Measurements from ENCODE around the gene BCL2L2.
"Not testable (repeated sequence)": the region's sequence is repeated elsewhere in the genome, so short reads cannot be mapped to it uniquely, and the experiment has no call there.

BCL2L2 gene

DNA sequence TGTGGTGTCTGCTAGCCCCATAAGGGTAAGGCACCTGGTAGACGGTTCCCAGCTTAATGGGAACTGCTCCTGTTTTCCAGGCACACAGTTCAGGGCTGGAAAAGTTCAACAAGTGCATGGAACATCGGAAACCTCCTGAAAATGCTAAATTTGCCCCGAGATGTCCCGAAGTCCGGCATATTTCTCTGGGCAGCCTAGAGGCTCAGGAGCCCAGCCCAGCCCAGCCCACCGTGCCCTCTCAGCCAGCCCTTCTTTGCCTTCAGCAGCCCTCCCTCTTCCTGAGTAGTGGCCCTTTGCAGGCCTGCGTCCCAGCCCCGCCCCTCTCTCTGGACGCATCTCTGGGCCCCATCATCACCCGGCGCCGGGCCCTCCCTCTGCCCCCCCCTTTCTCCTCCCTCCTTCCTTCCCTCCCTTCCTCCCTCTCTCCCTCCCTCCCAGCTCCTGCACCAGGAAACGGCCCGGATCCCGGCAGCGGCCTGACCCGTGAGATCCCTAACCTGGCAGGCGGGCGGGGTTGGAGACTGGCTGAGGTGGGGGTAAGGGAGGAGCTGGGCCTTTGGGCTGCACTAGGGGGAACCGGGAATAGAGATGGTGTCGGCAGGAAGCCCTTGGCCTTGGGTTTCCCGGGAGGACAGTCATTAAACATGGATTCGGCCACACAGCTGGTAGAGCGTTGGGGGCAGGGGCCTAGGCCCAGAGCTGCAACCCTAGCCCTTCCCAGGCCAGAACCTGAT, at the start of gene BCL2L2:
TSS of gene BCL2L2 (plus strand) at position 422 of the 734 bp plus-strand sequence. CDS start 935 bp downstream, outside the sequence.
- peak; percentile 100 for DNase-seq

GRCh38 chr14:23258256-23258655, 48.4 kb upstream of the BCL2L2 start:
- no peak for DNase-seq

- no peak for DNase-seq
These were observed 47.2 kb upstream of the BCL2L2 start for GRCh38 chr14:23259426-23259825.

DNA sequence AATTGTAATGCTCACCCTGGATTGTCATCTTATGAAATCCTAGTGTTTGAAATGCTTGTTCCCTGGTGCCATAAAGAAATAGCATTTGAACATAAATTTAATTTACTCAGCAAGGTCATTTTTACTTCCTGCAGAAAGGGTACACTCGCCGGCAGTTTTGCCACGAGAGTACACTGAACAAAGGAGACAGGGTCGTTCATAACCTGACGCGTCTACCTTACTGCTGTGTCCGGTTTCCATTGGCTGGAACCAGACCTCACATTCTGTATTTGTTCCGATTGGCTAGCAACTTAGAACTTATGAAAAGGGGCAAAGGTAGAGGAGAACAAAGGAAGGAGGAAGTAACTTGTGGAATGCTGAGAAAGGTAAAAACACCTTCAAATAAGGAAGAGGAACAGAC, 45.8 kb upstream of the BCL2L2 start:
- not testable (repeated sequence) for DNase-seq

GRCh38 chr14:23269193-23269592, 37.4 kb upstream of the BCL2L2 start:
- DNase-seq, result no peak

DNA sequence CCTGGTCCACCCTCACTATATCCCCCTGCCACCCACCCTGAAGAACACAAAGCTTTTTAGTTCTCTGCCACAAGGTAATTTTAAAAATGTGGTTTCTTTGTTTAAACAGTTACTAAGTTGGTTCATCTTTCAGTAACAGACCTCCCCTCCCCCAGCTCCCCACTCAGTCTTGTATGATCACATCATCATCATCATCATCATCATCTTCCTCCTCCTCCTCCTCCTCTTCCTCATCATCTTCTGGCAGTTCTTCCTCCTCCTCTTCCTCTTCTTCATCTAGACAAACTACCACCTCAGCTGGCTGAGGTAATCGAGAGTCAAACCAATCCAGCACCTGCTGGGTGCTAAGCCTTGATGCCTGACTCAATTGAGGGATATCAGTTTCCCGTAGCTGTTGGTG, 31.2 kb upstream of the BCL2L2 start:
- DNase-seq, result no peak

DNA sequence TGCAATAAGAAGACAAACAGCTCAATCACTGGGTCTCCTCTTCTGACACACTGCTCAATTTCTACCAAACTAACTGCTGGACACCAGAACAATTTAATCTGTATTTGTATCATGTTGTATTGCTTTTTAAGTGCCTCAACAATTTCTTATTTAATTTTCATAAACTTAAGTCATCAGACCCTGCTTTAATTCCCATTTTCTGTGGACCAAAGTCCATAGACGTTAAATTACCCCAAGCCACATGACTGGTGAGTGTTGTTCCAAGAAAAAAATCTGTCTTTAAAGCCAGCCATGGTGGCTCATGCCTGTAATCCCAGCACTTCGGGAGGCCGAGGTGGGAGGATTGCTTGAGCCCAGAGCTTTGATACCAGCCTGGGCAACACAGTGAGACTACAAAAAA, 29.4 kb upstream of the BCL2L2 start:
- DNase-seq, result no peak

- not testable (repeated sequence) for DNase-seq
These were observed 28.7 kb upstream of the BCL2L2 start for GRCh38 chr14:23277928-23278327.

- no peak for DNase-seq
These were observed 25.4 kb upstream of the BCL2L2 start for GRCh38 chr14:23281247-23281646.

- DNase-seq, result no peak
These were observed 21.7 kb upstream of the BCL2L2 start for GRCh38 chr14:23284654-23285529.

DNA sequence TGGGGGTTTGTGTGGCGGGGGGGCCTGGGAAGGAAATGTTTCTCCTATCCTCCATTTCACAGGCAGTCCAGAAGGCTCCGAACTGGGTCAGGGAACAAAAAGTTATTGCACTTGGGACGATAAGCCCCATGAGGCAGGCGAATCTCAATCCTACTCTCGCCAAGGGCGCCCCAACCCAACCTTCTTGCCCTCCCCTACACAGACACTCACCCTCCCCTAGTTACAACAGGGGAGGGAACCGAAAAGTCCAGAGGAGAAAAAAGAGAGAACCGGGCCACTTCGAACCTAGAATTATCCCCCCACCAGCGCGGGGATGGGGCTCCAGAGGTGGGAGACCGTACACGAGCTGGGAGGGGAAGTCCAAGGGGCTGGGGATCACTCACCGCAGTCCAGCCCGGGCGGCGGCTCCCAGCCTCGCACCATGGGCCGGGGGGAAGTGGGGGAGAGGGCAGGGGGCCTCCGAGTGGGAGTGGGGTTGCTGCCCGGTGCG, 21.1 kb upstream of the BCL2L2 start:
- no peak for DNase-seq

GRCh38 chr14:23286020-23286901, 20.4 kb upstream of the BCL2L2 start, which contains the start of gene HOMEZ:
Gene HOMEZ, minus strand, starts transcription at chr14:23286132. Its CDS starts 180 bp downstream, at chr14:23285952.
- peak; percentile 100 for DNase-seq

DNA sequence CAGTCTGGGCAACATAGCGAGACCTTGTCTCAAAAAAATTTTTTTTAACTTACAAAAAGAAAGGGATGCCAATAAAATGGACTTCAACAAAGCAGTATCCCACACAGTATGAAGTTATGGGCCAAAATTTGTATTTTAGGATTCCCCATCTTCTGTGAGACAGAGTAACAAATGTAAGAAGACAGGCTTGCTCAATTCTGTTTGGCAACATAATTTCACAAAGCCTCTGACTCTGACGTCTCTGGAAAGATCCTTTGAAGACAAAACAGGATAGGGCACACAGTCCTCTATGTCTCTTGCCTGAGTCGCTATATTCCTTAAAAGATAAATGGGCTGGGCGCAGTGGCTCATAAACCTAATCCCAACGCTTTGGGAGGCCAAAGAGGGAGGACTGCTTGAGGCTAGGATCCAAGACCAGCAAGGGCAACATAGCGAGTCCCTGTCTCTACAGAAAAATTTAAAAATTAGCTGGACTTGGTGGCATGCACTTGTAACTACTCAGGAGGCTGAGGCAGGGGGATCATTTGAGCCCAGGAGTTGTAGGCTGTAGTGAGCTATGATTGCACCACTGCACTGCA, 19.6 kb upstream of the BCL2L2 start:
- DNase-seq, result no peak

DNA sequence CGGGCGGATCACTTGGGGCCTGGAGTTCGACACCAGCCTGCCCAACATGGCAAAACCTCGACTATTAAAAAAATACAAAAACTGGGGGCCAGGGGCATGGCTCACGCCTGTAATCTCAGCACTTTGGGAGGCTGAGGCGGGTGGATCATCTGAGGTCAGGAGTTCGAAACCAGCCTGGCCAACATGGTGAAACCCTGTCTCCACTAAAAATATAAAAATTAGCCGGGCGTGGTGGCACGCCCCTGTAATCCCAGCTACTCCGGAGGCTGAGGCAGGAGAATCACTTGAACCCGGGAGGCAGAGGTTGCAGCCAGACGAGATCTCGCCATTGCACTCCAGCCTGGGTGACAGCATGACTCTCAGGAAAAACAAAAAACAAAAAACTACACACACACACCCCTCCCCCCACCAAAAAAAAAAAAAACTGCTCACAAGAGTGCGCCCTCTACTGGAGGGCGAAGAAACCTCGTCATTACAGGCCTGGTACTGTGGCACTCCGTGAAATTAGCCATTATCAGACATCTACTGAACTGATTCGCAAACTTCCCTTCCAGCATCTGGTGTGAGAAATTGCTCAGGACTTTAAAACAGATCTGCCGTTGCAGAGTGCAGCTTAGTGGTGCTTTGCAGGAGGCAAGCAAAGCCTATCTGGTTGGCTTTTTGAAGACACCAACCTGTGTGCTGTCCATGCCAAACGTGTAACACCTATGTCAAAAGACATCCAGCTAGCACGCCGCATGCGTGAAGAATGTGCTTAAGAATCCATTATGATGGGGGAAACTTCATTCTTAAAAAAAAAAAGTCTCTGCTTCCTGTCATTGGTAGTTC, 11.7 kb upstream of the BCL2L2 start:
- DNase-seq, result peak; percentile 99

GRCh38 chr14:23296012-23296777, 10.4 kb upstream of the BCL2L2 start:
- DNase-seq, result no peak

- DNase-seq, result no peak
These were observed 9.5 kb upstream of the BCL2L2 start for GRCh38 chr14:23297096-23297495.

DNA sequence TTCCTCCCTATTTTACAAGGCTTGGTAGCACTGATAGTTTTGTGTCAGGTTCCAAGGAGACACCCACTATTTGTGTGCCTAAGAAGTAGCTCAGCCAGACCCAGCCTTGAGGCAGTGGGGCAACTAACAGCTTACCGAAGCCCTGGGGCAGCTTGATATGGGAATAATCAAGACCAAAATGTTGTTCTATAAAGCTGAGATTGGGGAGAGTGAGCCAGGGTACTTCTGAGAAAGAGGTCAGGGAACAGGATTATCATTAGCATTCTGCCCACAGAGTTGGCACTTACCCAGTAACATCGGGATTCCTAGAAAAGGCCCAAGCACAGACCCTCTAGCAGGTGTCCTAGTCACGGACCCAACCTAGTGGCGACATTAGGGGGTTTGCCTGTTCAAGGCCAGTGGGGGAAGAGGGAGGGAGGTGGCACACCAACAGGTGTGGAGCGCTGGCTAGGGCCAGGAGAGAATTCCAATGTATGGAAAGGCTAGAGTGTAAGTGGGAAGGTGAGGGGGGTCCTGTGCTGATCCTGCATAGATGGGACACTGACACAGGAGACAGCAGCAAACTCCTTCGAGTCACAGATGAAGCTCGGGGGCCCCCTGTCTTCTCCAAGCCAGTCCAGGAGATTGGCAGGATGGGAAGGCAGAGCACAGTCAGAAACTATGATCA, 8.9 kb upstream of the BCL2L2 start:
- no peak for DNase-seq

DNA sequence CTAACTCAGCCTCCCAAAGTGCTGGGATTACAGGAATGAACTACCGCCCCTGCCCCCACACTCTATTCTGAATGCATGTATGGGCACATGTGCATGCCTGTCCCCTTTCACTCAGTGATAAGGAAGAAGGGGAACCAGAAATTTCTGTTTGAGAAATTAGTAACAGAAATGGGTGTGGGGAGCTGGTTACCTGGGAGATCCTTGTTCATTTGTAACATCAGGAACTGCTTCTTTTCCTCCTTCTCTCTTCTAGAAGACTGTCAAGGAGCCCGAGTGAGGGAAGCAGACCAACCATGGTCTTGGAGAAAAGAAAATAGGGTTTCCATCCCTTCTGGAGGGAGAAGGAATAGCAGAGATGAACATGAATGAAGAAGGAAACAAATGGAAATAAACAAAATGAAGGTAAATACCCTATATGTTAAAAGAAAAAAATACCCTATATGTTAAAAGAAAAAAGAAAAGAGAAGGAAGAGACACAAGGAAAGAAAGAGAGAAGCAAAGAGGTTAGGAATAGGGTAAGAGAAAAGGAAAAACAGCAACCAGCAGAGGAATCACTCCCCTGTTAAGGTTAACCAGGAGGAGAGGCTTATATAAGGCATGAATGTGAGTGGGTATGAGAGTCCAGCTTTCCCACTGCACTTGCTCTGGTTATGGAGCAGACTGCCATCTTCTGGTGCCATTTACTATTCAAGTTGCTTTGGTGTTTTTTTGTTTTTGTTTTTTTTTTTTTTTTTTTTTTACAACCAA, 7.2 kb upstream of the BCL2L2 start:
- DNase-seq, result no peak

DNA sequence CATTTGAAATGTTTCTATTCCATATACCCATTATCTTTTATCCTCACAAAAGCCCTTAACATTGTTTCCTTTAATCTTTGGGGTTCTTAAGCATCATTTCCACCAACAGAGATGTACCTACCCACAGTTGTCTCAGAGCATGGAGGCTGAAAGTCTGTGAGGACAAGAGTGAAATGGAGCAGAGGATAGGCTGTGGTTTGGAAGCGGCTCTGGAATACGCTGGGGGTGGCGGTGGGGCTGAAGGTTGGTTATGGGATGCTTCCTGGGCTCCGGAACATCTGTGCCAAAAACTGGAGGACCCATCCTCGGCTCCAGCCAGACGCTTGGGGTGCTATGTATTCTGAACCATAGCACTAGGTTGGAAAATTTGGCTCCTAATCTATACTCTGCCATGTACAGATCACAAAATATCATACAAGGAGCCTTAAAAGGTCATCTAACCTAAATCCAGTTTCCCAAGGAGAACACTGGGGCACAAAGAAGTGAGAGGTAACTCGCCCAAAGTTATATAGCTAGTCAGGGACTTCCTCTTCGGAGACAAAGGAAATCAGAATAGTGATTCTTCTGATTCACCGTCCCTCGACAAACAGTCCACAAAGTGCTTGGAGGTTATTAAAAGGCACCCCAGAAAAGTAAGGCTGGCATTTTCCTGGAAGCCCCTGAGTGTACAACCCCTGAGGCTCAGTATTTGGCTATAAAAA, 6.5 kb upstream of the BCL2L2 start:
- no peak for DNase-seq
